Measurements from ENCODE around the gene NR5A1. TPM values are rescaled to one million over a fixed set of nuclear protein-coding genes. Genes with fewer than 3 reads are reported as not detected.

Gene NR5A1
- total RNA-seq, 2 experiments from 2014 or later = not detected

DNA sequence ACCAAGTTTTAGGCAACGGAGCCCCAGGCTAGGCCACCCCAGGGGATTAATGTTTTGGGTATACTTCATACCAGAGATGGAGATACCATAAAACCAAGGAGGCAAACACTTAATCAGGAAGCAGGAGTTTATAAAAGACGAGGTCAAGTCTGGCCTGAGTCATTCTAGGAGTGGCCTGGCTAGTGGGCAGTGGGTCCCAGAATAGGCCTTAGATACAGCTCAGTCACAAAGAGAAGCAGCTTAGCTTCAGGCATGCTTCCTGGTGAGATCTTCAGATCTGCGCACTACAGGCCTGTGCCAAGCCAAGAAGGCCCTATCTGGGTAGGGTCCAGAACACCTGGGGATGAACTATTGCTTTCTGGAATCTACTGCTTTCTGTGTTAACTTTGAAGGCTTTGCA lies 20.6 kb upstream of the NR5A1 start:
- no peak for DNase-seq
- intact Hi-C loops (cut with micrococcal nuclease) = no loop called here
- no peaks in the 10 kb centered on the region for H3K4me1 Mint-ChIP-seq (ENCODE audit: low read depth)
- POLR2A ChIA-PET = no interaction called here
- no peaks in the 10 kb centered on the region for H3K9me3 Mint-ChIP-seq
- no peak overlapping the region for H3K27ac Mint-ChIP-seq
- CTCF ChIA-PET = interaction anchor here (1.5 to 1.7 kb wide), 2 partner anchors 8 to 9 kb away, joined by 4 to 7 read pairs; no protein-coding TSS in a partner anchor
- H3K4me3 Mint-ChIP-seq = no peak overlapping the region
- TF ChIP-seq, protein P1, sequence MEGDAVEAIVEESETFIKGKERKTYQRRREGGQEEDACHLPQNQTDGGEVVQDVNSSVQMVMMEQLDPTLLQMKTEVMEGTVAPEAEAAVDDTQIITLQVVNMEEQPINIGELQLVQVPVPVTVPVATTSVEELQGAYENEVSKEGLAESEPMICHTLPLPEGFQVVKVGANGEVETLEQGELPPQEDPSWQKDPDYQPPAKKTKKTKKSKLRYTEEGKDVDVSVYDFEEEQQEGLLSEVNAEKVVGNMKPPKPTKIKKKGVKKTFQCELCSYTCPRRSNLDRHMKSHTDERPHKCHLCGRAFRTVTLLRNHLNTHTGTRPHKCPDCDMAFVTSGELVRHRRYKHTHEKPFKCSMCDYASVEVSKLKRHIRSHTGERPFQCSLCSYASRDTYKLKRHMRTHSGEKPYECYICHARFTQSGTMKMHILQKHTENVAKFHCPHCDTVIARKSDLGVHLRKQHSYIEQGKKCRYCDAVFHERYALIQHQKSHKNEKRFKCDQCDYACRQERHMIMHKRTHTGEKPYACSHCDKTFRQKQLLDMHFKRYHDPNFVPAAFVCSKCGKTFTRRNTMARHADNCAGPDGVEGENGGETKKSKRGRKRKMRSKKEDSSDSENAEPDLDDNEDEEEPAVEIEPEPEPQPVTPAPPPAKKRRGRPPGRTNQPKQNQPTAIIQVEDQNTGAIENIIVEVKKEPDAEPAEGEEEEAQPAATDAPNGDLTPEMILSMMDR (IDR thresholded peaks at IDR 0.05) = no peak
- H3K36me3 Mint-ChIP-seq (ENCODE audit: low read depth) = no peaks in the 10 kb centered on the region
- no peak for ATAC-seq
- no peaks in the 10 kb centered on the region for H3K27me3 Mint-ChIP-seq

DNA sequence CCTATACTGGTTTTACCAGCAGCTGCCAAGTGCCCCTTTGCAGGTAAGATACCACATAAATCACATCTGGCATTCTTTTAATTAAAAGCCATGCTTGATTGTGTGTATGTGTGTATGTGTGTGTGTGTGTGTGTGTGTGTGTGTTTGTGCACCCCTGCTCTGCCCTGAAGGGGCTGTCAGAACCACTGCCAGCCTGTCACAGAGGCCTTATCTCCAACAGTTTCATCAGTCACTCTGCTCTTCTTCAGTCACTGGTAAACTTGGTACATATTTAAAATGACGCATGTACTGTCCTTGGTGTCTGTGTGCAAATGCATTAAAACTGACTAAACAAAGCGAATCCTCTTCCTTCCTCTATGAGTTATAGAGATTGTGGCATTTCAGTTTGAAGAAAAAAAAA lies 19.0 kb upstream of the NR5A1 start:
- ATAC-seq (no peak), DNase-seq (no peak)
- Mint-ChIP-seq H3K4me1 (ENCODE audit: low read depth) (no peaks in the 10 kb centered on the region), H3K36me3 (ENCODE audit: low read depth) (no peaks in the 10 kb centered on the region), H3K27ac (no peak overlapping the region), H3K9me3 (no peaks in the 10 kb centered on the region), H3K4me3 (no peak overlapping the region), H3K27me3 (peaks cover 3% of the 10 kb centered on the region)
- TF ChIP-seq, protein P1 (IDR thresholded peaks at IDR 0.05) = no peak
- POLR2A ChIA-PET = no interaction called here
- intact Hi-C loops (cut with micrococcal nuclease) = no loop called here
- CTCF ChIA-PET = interaction anchor here (1.7 kb wide), 1 partner anchor 11 kb away, joined by 7 read pairs; no protein-coding TSS in a partner anchor

DNA sequence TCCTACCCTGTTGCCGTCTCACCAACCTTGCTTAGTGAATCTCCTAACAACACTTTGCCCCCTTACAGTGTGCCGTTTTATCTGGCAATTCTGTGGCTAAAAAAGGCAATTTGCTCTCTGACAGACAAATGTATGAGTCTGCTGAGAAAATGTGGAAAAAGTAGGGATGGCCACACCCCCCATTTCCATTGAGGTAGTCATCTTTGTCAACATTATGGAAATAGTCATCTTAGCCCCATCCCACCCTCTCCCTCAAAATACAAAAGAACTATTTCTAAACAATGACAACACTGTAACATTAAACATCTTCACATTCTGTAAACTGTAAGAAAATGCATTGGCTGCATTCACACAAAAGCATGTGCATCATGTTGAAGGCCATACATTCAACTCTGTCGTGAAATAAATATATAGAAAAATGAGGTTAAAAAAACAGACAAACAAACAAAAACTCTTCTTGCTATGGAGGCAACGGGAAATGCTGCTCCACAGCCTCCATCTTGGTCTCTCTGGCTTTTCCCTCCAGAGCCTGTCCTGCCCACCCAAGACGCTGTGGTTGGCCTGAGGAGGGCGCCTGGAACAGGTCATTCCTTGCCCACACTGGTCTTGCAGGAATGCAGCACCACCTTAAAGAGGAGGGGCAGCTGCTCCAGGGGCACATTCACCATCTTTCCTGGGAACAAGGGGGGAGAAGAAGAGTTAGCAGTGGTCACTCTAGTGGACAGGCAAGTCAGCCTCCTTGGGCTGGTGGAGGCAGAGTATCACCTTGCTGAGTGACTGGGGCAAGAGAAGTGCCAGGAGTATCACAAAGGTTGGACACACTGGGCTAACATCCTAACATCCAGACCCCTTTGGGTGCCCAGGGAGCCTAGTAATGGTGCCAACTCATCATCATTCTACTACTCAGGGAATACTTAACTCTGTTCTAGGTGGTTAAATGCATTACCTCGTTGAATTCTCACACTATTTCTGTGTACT lies 15.2 kb upstream of the NR5A1 start:
- no peak for DNase-seq
- Mint-ChIP-seq H3K4me3 (no peak overlapping the region), H3K36me3 (ENCODE audit: low read depth) (no peaks in the 10 kb centered on the region), H3K9me3 (no peaks in the 10 kb centered on the region), H3K27me3 (peaks cover 4% of the 10 kb centered on the region), H3K4me1 (ENCODE audit: low read depth) (no peaks in the 10 kb centered on the region), H3K27ac (no peak overlapping the region)
- TF ChIP-seq, protein P1 (IDR thresholded peaks at IDR 0.05) = no peak
- ATAC-seq = no peak
- intact Hi-C loops (cut with micrococcal nuclease) = no loop called here
- POLR2A ChIA-PET = no interaction called here
- CTCF ChIA-PET = interaction anchor here (0.6 to 2.6 kb wide), 3 partner anchors 15 to 103 kb away, joined by 3 to 13 read pairs (median 4); no protein-coding TSS in a partner anchor

DNA sequence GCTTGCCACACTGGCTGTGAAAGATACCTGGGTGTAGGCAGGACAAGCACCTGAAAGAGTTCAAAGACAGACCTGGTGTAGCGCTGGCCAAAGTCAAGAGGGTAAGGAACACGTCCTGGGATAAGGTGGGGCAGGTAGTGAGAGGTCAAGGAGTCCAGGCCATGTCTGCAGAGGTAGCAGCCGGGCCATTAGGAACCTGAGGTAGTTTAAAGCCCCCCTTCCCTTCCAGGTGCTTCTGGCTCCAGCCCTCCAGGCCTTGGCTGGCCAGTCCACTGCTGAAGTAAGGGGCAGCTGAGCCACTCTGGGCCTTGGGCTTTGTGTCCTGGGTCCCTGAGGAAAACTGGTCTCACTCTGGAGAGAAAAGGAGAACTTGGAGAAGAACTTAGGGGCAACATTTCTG lies 13.9 kb upstream of the NR5A1 start:
- DNase-seq (no peak), ATAC-seq (no peak)
- H3K4me3 Mint-ChIP-seq = no peak overlapping the region
- H3K36me3 Mint-ChIP-seq (ENCODE audit: low read depth) = no peaks in the 10 kb centered on the region
- H3K4me1 Mint-ChIP-seq (ENCODE audit: low read depth) = no peaks in the 10 kb centered on the region
- TF ChIP-seq, protein P1 (IDR thresholded peaks at IDR 0.05) = no peak
- H3K27ac Mint-ChIP-seq = no peak overlapping the region
- CTCF ChIA-PET = no interaction called here
- no peaks in the 10 kb centered on the region for H3K9me3 Mint-ChIP-seq
- intact Hi-C loops (cut with micrococcal nuclease) = no loop called here
- H3K27me3 Mint-ChIP-seq = peaks cover 4% of the 10 kb centered on the region
- POLR2A ChIA-PET = no interaction called here

DNA sequence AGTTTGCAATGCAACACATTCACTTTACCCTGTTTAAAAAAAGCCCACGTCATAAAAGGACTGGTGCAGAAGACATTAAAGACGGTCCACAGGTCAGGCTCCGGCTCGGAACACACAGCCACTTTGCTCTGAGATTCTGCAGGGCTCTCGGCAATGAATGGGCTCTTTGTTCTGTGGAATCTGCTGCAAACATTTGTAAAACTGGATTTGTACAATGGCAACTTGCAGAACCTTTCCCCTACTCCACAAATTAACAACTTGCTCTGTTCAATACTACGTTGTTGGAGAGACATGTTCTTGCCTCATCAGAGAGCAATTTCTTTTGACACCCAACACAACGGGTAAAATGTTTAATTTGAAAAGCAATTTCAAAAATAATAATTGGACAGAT lies 13.0 kb upstream of the NR5A1 start:
- Mint-ChIP-seq H3K4me1 (ENCODE audit: low read depth) (no peaks in the 10 kb centered on the region), H3K27ac (no peak overlapping the region), H3K9me3 (no peaks in the 10 kb centered on the region), H3K36me3 (ENCODE audit: low read depth) (no peaks in the 10 kb centered on the region), H3K4me3 (no peak overlapping the region), H3K27me3 (peaks cover 4% of the 10 kb centered on the region)
- intact Hi-C loops (cut with micrococcal nuclease) = no loop called here
- ChIA-PET POLR2A (no interaction called here), CTCF (interaction anchor here (1.2 kb wide), 1 partner anchor 97 kb away, joined by 3 read pairs; no protein-coding TSS in a partner anchor)
- ATAC-seq (no peak), DNase-seq (no peak)
- TF ChIP-seq, protein P1 (IDR thresholded peaks at IDR 0.05) = no peak
